HEK293 (cell line): Measurements from ENCODE around the gene TMEM91.

Source experiments
- CTCF ChIA-PET: fragments of 350-600 bp; formaldehyde crosslinking; extraction: SDS; loops from one replicate; lab custom pipeline; 2021; ENCODE audit warnings: antibody characterized with exemption; lab: Yijun Ruan, JAX
- POLR2A ChIA-PET: fragments of 300-600 bp; formaldehyde crosslinking; extraction: SDS; loops from one replicate; lab custom pipeline; 2020; ENCODE audit warnings: antibody characterized with exemption, inconsistent platforms; lab: Yijun Ruan, JAX
- H3K27ac ChIP-seq: fragments of 200-500 bp; sonication (Bioruptor generic); 2 replicates; pipeline ENCODE4 v1.5.1; 2014; ENCODE audit warnings: low read depth, low read length, control low read depth, inconsistent platforms; ENCODE audit errors: extremely low read depth
- H3K36me3 ChIP-seq, 2 experiments: fragments of 200-500 bp in 1 of 2; sonication (Bioruptor generic) in 1 of 2; 1 replicate in 1 of 2; 2 replicates in 1 of 2; pipeline ENCODE4 v1.5.1; 2014 to 2017; ENCODE audit warnings: inconsistent platforms in 2 of 2, low read length in 2 of 2; ENCODE audit not compliant: control insufficient read depth in 2 of 2, insufficient read depth in 1 of 2
- H3K4me1 ChIP-seq: fragments of 200-500 bp; sonication (Bioruptor generic); 2 replicates; pipeline ENCODE4 v1.5.1; 2014; ENCODE audit warnings: mild to moderate bottlenecking, low read length, inconsistent platforms; ENCODE audit not compliant: control insufficient read depth, insufficient read depth
- H3K4me3 ChIP-seq: 2 replicates; pipeline ENCODE4 v1.5.1; 2011; ENCODE audit warnings: low read depth, mild to moderate bottlenecking, control low read depth, low read length, moderate library complexity
- H3K9me3 ChIP-seq: fragments of 200-500 bp; sonication (Bioruptor generic); 2 replicates; pipeline ENCODE4 v1.5.1; 2014; ENCODE audit warnings: low read depth, low read length, inconsistent platforms; ENCODE audit not compliant: control insufficient read depth, insufficient read depth
- PRDM1 ChIP-seq: fragments of 450-650 bp; formaldehyde crosslinking; IDR thresholded peaks from 2 replicates; pipeline ENCODE4; 2016; ENCODE audit warnings: missing biosample characterization, missing genetic modification characterization
- ZBTB7A ChIP-seq: fragments of 450-650 bp; formaldehyde crosslinking; IDR thresholded peaks from 2 replicates; pipeline ENCODE4 v1.5.1; 2016; ENCODE audit warnings: low read depth, missing biosample characterization, missing genetic modification characterization
- ZNF23 ChIP-seq: fragments of 450-650 bp; formaldehyde crosslinking; IDR thresholded peaks from 2 replicates; pipeline ENCODE4 v1.5.1; 2016; ENCODE audit warnings: missing biosample characterization, missing genetic modification characterization, borderline replicate concordance
- ZNF292 ChIP-seq: fragments of 450-650 bp; formaldehyde crosslinking; IDR thresholded peaks from 2 replicates; pipeline ENCODE4 v1.5.1; 2016; ENCODE audit warnings: low read depth, missing biosample characterization, missing genetic modification characterization, borderline replicate concordance
- ZNF354C ChIP-seq: fragments of 450-650 bp; formaldehyde crosslinking; IDR thresholded peaks from 2 replicates; pipeline ENCODE4 v1.5.1; 2016; ENCODE audit warnings: missing biosample characterization, missing genetic modification characterization, low read depth, borderline replicate concordance
- ZNF366 ChIP-seq: fragments of 450-650 bp; formaldehyde crosslinking; conservative IDR thresholded peaks from 2 replicates; pipeline ENCODE4 v1.5.1; 2016; ENCODE audit warnings: missing biosample characterization, missing genetic modification characterization
- ZNF701 ChIP-seq: fragments of 450-650 bp; formaldehyde crosslinking; IDR thresholded peaks from 2 replicates; pipeline ENCODE4 v1.5.1; 2016; ENCODE audit warnings: missing biosample characterization, missing genetic modification characterization
- ZNF707 ChIP-seq: fragments of 450-650 bp; formaldehyde crosslinking; IDR thresholded peaks from 2 replicates; pipeline ENCODE4 v1.5.1; 2016; ENCODE audit warnings: missing biosample characterization, missing genetic modification characterization
- TF ChIP-seq, protein P1 (sequence below): fragments of 450-650 bp; formaldehyde crosslinking; IDR thresholded peaks from 2 replicates; pipeline ENCODE4 v1.5.1; 2017; ENCODE audit warnings: missing biosample characterization, missing genetic modification characterization
- TF ChIP-seq, protein P2 (sequence below): fragments of 450-650 bp; formaldehyde crosslinking; IDR thresholded peaks from 2 replicates; pipeline ENCODE4 v1.5.1; 2016; ENCODE audit warnings: missing biosample characterization, missing genetic modification characterization, borderline replicate concordance
- TF ChIP-seq, protein P3 (sequence below): fragments of 450-650 bp; formaldehyde crosslinking; IDR thresholded peaks from 2 replicates; pipeline ENCODE4 v1.5.1; 2016; ENCODE audit warnings: missing biosample characterization, missing genetic modification characterization
- TF ChIP-seq, protein P4 (sequence below): fragments of 450-650 bp; formaldehyde crosslinking; IDR thresholded peaks from 2 replicates; pipeline ENCODE4 v1.5.1; 2017; ENCODE audit warnings: missing biosample characterization, missing genetic modification characterization
- TF ChIP-seq, protein P5 (sequence below): fragments of 450-650 bp; formaldehyde crosslinking; IDR thresholded peaks from 2 replicates; pipeline ENCODE4 v1.5.1; 2016; ENCODE audit warnings: missing biosample characterization, missing genetic modification characterization

The TMEM91 gene

DNA sequence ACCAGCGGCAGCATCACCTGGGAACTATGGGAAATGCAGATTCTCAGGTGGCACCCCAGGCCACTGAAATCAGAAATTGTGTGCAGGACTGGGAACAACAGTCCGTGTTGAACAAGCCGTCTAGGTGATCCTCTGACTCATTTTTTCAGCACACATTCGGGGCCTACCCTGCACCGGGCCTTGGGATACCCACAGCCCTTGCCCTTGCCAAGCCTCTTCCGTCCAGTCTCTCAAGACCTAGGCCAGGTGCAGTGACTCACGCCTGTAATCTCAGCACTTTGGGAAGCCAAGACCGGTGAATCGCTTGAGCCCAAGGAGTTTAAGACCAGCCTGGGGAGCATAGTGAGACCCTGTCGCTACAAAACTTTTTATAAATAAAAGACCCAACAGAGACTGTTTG is 40.9 kb upstream of the TMEM91 start (continued):
- TF ChIP-seq ZNF292 (tag by site-specific recombination) (no peak), ZNF701 (no peak), ZBTB7A (tag by site-specific recombination) (no peak), ZNF366 (tag by site-specific recombination) (no peak), ZNF707 (tag by site-specific recombination) (no peak), ZNF23 (no peak), ZNF354C (tag by site-specific recombination) (no peak)
- TF ChIP-seq, protein P1, sequence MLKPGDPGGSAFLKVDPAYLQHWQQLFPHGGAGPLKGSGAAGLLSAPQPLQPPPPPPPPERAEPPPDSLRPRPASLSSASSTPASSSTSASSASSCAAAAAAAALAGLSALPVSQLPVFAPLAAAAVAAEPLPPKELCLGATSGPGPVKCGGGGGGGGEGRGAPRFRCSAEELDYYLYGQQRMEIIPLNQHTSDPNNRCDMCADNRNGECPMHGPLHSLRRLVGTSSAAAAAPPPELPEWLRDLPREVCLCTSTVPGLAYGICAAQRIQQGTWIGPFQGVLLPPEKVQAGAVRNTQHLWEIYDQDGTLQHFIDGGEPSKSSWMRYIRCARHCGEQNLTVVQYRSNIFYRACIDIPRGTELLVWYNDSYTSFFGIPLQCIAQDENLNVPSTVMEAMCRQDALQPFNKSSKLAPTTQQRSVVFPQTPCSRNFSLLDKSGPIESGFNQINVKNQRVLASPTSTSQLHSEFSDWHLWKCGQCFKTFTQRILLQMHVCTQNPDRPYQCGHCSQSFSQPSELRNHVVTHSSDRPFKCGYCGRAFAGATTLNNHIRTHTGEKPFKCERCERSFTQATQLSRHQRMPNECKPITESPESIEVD = no peak
- TF ChIP-seq, protein P2, sequence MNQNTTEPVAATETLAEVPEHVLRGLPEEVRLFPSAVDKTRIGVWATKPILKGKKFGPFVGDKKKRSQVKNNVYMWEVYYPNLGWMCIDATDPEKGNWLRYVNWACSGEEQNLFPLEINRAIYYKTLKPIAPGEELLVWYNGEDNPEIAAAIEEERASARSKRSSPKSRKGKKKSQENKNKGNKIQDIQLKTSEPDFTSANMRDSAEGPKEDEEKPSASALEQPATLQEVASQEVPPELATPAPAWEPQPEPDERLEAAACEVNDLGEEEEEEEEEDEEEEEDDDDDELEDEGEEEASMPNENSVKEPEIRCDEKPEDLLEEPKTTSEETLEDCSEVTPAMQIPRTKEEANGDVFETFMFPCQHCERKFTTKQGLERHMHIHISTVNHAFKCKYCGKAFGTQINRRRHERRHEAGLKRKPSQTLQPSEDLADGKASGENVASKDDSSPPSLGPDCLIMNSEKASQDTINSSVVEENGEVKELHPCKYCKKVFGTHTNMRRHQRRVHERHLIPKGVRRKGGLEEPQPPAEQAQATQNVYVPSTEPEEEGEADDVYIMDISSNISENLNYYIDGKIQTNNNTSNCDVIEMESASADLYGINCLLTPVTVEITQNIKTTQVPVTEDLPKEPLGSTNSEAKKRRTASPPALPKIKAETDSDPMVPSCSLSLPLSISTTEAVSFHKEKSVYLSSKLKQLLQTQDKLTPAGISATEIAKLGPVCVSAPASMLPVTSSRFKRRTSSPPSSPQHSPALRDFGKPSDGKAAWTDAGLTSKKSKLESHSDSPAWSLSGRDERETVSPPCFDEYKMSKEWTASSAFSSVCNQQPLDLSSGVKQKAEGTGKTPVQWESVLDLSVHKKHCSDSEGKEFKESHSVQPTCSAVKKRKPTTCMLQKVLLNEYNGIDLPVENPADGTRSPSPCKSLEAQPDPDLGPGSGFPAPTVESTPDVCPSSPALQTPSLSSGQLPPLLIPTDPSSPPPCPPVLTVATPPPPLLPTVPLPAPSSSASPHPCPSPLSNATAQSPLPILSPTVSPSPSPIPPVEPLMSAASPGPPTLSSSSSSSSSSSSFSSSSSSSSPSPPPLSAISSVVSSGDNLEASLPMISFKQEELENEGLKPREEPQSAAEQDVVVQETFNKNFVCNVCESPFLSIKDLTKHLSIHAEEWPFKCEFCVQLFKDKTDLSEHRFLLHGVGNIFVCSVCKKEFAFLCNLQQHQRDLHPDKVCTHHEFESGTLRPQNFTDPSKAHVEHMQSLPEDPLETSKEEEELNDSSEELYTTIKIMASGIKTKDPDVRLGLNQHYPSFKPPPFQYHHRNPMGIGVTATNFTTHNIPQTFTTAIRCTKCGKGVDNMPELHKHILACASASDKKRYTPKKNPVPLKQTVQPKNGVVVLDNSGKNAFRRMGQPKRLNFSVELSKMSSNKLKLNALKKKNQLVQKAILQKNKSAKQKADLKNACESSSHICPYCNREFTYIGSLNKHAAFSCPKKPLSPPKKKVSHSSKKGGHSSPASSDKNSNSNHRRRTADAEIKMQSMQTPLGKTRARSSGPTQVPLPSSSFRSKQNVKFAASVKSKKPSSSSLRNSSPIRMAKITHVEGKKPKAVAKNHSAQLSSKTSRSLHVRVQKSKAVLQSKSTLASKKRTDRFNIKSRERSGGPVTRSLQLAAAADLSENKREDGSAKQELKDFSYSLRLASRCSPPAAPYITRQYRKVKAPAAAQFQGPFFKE (tag by site-specific recombination) = no peak

DNA sequence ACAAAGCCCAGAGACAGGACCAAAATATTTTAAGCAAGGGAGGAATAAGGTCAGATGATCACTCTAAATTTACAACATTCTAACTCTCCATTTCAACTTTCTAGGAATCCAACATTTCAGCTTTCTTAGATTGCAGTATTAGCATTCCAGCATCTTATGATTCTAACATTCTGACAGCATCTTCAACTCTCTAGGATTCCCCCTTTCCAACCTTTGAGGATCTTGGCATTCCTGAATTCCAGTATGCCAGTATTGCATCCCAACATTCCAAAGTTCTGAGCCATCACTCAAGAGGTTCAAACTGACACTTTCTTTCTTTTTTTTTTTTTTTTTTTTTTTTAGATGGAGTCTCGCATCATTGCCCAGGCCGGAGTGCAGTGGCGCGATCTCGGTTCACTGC is 36.4 kb upstream of the TMEM91 start:
- H3K4me3 ChIP-seq = no peak overlapping the region
- H3K36me3 ChIP-seq = peaks cover 55 to 56% of the 10 kb centered on the region in 2 experiments
- no peak overlapping the region for H3K27ac ChIP-seq
- no peaks in the 10 kb centered on the region for H3K4me1 ChIP-seq
- TF ChIP-seq, protein P3, sequence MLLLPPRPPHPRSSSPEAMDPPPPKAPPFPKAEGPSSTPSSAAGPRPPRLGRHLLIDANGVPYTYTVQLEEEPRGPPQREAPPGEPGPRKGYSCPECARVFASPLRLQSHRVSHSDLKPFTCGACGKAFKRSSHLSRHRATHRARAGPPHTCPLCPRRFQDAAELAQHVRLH (tag by site-specific recombination) = no peak
- TF ChIP-seq, protein P4, sequence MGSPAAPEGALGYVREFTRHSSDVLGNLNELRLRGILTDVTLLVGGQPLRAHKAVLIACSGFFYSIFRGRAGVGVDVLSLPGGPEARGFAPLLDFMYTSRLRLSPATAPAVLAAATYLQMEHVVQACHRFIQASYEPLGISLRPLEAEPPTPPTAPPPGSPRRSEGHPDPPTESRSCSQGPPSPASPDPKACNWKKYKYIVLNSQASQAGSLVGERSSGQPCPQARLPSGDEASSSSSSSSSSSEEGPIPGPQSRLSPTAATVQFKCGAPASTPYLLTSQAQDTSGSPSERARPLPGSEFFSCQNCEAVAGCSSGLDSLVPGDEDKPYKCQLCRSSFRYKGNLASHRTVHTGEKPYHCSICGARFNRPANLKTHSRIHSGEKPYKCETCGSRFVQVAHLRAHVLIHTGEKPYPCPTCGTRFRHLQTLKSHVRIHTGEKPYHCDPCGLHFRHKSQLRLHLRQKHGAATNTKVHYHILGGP = peak; percentile 75
- TF ChIP-seq, protein P5, sequence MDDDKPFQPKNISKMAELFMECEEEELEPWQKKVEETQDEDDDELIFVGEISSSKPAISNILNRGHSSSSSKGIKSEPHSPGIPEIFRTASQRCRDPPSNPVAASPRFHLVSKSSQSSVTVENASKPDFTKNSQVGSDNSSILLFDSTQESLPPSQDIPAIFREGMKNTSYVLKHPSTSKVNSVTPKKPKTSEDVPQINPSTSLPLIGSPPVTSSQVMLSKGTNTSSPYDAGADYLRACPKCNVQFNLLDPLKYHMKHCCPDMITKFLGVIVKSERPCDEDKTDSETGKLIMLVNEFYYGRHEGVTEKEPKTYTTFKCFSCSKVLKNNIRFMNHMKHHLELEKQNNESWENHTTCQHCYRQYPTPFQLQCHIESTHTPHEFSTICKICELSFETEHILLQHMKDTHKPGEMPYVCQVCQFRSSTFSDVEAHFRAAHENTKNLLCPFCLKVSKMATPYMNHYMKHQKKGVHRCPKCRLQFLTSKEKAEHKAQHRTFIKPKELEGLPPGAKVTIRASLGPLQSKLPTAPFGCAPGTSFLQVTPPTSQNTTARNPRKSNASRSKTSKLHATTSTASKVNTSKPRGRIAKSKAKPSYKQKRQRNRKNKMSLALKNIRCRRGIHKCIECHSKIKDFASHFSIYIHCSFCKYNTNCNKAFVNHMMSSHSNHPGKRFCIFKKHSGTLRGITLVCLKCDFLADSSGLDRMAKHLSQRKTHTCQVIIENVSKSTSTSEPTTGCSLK (tag by site-specific recombination) = no peak
- peak; percentile 73 for TF ChIP-seq PRDM1 (tag by site-specific recombination)
- POLR2A ChIA-PET = interaction anchor here (0.6 to 1.0 kb wide), 2 partner anchors 13 to 24 kb away, joined by 4 to 5 read pairs; partner anchors contain the start of gene B9D2
- H3K9me3 ChIP-seq = no peaks in the 10 kb centered on the region
- CTCF ChIA-PET = interaction anchor here (0.8 to 1.0 kb wide), 2 partner anchors 12 to 31 kb away, joined by 3 to 5 read pairs; no protein-coding TSS in a partner anchor
